OCI-LY3 (cell line): ENCODE results near the gene ACTL6B.

Experiments
- CTCF ChIP-seq: fragments of 200-600, 300-600 bp; sonication (generic); IDR thresholded peaks from 2 replicates; pipeline ENCODE4 v1.5.1; 2014; ENCODE audit warnings: antibody characterized with exemption, low read length, low read depth
- EZH2phosphoT487 ChIP-seq: fragments of 200-600 bp; shearing (Covaris generic); IDR thresholded peaks from 2 replicates; pipeline ENCODE4 v1.6.1; 2018; ENCODE audit warnings: antibody characterized with exemption, mixed run types, low read depth

- TF ChIP-seq CTCF (no peak), EZH2phosphoT487 (no peak)
Measured at GRCh38 chr7:100649826-100650565, 6.3 kb downstream of the ACTL6B start.
